ENCODE results near the gene IKBKG. TPM values are rescaled to one million over a fixed set of nuclear protein-coding genes. Genes with fewer than 3 reads are reported as not detected.
"Not testable (repeated sequence)": the region's sequence is repeated elsewhere in the genome, so short reads cannot be mapped to it uniquely, and the experiment has no call there.

IKBKG gene
- total RNA-seq, 1 experiment from 2014 or later: 30.4 TPM

DNA sequence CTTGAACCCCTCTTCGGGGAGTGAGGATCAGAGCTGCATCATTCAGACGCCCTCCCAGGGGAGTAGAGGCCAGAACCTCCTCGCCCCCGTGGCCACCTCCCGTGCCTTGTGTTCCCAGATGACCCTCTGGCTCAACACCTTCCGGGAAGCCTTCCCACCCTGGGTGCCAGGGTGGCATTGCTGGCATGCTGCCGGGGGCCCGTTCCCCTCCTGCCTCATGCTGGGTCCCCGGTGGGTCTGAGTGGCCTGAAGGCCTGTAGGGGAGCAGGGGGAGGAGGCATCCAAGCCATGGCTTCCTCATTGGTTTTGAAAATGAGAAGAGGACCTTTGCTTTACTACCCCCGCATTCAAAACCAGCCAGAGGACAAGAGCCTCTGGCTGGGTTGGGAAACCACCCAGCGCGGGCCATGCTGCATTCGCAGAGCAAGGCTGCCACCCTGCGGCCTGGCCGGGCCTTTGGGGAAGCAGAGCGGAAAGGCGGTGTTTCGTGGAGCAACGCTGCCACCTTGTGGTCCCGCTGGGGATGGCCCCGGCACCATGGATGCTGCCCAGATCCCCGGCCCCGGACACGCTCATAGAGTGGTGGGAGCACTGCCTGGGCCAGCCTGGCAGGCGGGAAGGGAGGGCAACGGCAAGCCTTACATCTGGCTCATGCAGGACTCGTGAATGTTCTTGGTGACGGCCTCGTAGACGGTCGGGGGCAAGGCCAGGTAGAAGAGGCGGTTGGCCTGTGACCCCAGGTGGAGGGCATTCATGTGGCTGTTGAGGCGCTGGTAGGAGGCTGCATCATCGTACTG, 12.7 kb upstream of the IKBKG start:
- intact Hi-C loops (cut with micrococcal nuclease; ENCODE audit: unreplicated experiment): loop anchor here (1.0 to 10.0 kb wide), 4 partner anchors 162 to 1580 kb away; partner anchors contain the start of gene RENBP
- H3K36me3 ChIP-seq (ENCODE audit: insufficient read depth, low read length, poor library complexity, severe bottlenecking): peaks cover 16% of the 10 kb centered on the region
- no peak overlapping the region for H3K4me3 ChIP-seq (ENCODE audit: low read depth, low read length, poor library complexity, severe bottlenecking)
- no TSS peak for BruUV-seq (replicated peaks)
- H3K27ac ChIP-seq (ENCODE audit: low read depth, low read length, poor library complexity, severe bottlenecking): no peak overlapping the region
- H3K4me1 ChIP-seq (ENCODE audit: insufficient read depth, low read length, poor library complexity, severe bottlenecking): peaks cover 4% of the 10 kb centered on the region
- no peaks in the 10 kb centered on the region for H3K9me3 ChIP-seq (ENCODE audit: low read depth, low read length, poor library complexity, severe bottlenecking)
- CTCF ChIA-PET: no interaction called here
- H3K27me3 ChIP-seq (replicated peaks; ENCODE audit: insufficient read depth, low read depth, low read length, poor library complexity): no peaks in the 10 kb centered on the region
- POLR2A ChIA-PET (ENCODE audit: low non-redundant PET): no interaction called here
- DNase-seq (ENCODE audit: low spot score): peak; percentile 92
- TF ChIP-seq, protein P1, sequence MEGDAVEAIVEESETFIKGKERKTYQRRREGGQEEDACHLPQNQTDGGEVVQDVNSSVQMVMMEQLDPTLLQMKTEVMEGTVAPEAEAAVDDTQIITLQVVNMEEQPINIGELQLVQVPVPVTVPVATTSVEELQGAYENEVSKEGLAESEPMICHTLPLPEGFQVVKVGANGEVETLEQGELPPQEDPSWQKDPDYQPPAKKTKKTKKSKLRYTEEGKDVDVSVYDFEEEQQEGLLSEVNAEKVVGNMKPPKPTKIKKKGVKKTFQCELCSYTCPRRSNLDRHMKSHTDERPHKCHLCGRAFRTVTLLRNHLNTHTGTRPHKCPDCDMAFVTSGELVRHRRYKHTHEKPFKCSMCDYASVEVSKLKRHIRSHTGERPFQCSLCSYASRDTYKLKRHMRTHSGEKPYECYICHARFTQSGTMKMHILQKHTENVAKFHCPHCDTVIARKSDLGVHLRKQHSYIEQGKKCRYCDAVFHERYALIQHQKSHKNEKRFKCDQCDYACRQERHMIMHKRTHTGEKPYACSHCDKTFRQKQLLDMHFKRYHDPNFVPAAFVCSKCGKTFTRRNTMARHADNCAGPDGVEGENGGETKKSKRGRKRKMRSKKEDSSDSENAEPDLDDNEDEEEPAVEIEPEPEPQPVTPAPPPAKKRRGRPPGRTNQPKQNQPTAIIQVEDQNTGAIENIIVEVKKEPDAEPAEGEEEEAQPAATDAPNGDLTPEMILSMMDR (conservative IDR thresholded peaks at IDR 0.05; ENCODE audit: low read depth, low read length): peak; percentile 100
- TF ChIP-seq EZH2 (IDR thresholded peaks at IDR 0.05; ENCODE audit: borderline replicate concordance, low read depth, low read length, poor library complexity, severe bottlenecking): no peak

DNA sequence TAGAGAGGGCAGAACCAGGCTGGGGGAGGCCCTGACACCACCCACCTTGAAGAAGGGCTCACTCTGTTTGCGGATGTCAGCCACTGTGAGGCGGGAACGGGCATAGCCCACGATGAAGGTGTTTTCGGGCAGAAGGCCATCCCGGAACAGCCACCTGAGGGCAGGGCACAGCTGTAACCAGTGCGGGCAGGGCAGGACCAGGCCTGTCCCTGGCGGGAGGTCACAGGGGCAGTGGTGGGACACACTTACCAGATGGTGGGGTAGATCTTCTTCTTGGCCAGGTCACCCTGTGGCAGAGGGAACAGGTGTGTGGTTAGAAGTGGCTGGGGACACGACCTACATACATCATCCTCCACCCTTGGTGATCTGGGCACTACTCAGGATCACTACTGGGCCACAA, 11.5 kb upstream of the IKBKG start:
- no peak for DNase-seq (ENCODE audit: low spot score)
- no peaks in the 10 kb centered on the region for H3K27me3 ChIP-seq (replicated peaks; ENCODE audit: insufficient read depth, low read depth, low read length, poor library complexity)
- CTCF ChIA-PET: no interaction called here
- H3K9me3 ChIP-seq (ENCODE audit: low read depth, low read length, poor library complexity, severe bottlenecking): no peaks in the 10 kb centered on the region
- H3K4me3 ChIP-seq (ENCODE audit: low read depth, low read length, poor library complexity, severe bottlenecking): no peak overlapping the region
- no peak overlapping the region for H3K27ac ChIP-seq (ENCODE audit: low read depth, low read length, poor library complexity, severe bottlenecking)
- no peak for TF ChIP-seq EZH2 (IDR thresholded peaks at IDR 0.05; ENCODE audit: borderline replicate concordance, low read depth, low read length, poor library complexity, severe bottlenecking)
- TF ChIP-seq, protein P1 (conservative IDR thresholded peaks at IDR 0.05; ENCODE audit: low read depth, low read length): no peak
- intact Hi-C loops (cut with micrococcal nuclease; ENCODE audit: unreplicated experiment): loop anchor here (1.0 to 10.0 kb wide), 4 partner anchors 164 to 1581 kb away; partner anchors contain the start of gene RENBP
- BruUV-seq (replicated peaks): no TSS peak
- peaks cover 16% of the 10 kb centered on the region for H3K36me3 ChIP-seq (ENCODE audit: insufficient read depth, low read length, poor library complexity, severe bottlenecking)
- peaks cover 4% of the 10 kb centered on the region for H3K4me1 ChIP-seq (ENCODE audit: insufficient read depth, low read length, poor library complexity, severe bottlenecking)
- POLR2A ChIA-PET (ENCODE audit: low non-redundant PET): no interaction called here

DNA sequence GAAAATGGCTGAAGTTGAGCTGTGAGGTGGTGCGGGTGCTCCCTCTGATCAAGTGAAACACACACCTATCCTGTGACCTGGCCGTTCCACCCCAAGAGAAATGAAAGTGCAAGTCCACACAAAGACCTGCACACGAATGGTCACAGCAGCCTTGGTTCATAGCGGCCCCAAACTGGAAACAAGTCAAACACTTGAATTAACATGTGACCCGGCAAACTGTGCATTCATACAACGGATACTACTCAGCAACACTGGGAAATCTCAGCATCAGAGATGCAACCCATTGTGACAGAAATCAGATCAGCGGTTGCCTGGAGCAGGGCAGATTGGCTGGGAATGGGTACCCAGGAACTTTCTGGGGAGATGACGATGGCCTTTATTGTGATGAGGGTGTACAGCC, 8.3 kb upstream of the IKBKG start:
- no TSS peak for BruUV-seq (replicated peaks)
- Histone ChIP-seq H3K4me3 (ENCODE audit: low read depth, low read length, poor library complexity, severe bottlenecking) (no peak overlapping the region), H3K36me3 (ENCODE audit: insufficient read depth, low read length, poor library complexity, severe bottlenecking) (peaks cover 7% of the 10 kb centered on the region), H3K27me3 (replicated peaks; ENCODE audit: insufficient read depth, low read depth, low read length, poor library complexity) (no peaks in the 10 kb centered on the region), H3K27ac (ENCODE audit: low read depth, low read length, poor library complexity, severe bottlenecking) (no peak overlapping the region), H3K9me3 (ENCODE audit: low read depth, low read length, poor library complexity, severe bottlenecking) (no peaks in the 10 kb centered on the region), H3K4me1 (ENCODE audit: insufficient read depth, low read length, poor library complexity, severe bottlenecking) (peaks cover 15% of the 10 kb centered on the region)
- POLR2A ChIA-PET (ENCODE audit: low non-redundant PET): no interaction called here
- CTCF ChIA-PET: no interaction called here
- intact Hi-C loops (cut with micrococcal nuclease; ENCODE audit: unreplicated experiment): loop anchor here (10.0 kb wide), 2 partner anchors 594 to 1584 kb away; partner anchors contain the start of gene RENBP
- no peak for DNase-seq (ENCODE audit: low spot score)
- TF ChIP-seq EZH2 (IDR thresholded peaks at IDR 0.05; ENCODE audit: borderline replicate concordance, low read depth, low read length, poor library complexity, severe bottlenecking): no peak
- TF ChIP-seq, protein P1 (conservative IDR thresholded peaks at IDR 0.05; ENCODE audit: low read depth, low read length): no peak

DNA sequence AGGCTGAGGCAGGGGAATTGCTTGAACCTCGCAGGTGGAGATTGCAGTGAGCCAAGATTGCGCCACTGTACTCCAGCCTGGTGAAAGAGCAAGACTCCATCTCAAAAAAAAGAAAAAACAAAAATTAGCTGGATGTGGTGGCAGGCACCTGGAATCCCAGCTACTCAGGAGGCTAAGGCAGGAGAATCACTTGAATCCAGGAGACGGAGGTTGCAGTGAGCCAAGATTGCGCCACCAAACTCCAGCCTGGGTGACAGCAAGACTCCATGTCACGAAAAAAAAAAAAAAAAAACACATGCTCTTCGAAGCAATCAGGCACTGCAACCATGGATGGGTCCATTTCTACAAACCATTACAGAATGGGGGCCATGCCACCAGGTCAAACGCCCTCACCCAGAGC, 7.1 kb upstream of the IKBKG start:
- peaks cover 16% of the 10 kb centered on the region for H3K4me1 ChIP-seq (ENCODE audit: insufficient read depth, low read length, poor library complexity, severe bottlenecking)
- H3K27me3 ChIP-seq (replicated peaks; ENCODE audit: insufficient read depth, low read depth, low read length, poor library complexity); H3K9me3 ChIP-seq (ENCODE audit: low read depth, low read length, poor library complexity, severe bottlenecking); CTCF ChIA-PET; BruUV-seq (replicated peaks); H3K4me3 ChIP-seq (ENCODE audit: low read depth, low read length, poor library complexity, severe bottlenecking); POLR2A ChIA-PET (ENCODE audit: low non-redundant PET); H3K27ac ChIP-seq (ENCODE audit: low read depth, low read length, poor library complexity, severe bottlenecking); DNase-seq (ENCODE audit: low spot score); H3K36me3 ChIP-seq (ENCODE audit: insufficient read depth, low read length, poor library complexity, severe bottlenecking): not testable (repeated sequence)
- intact Hi-C loops (cut with micrococcal nuclease; ENCODE audit: unreplicated experiment): loop anchor here (10.0 kb wide), 1 partner anchor 204 kb away; no protein-coding TSS in a partner anchor

Data from A673 (cell line).